IPS-NIHi7 (cell line): Measurements from ENCODE around the gene LRRC2.

Experiments
- DNase-seq: peaks from one replicate; pipeline ENCODE4 v3.0.0; 2012; ENCODE audit warnings: mixed read lengths; ENCODE audit errors: extremely low spot score

Gene LRRC2

GRCh38 chr3:46482632-46483350 is 83.3 kb downstream of the LRRC2 start:
- DNase-seq, result no peak

DNA sequence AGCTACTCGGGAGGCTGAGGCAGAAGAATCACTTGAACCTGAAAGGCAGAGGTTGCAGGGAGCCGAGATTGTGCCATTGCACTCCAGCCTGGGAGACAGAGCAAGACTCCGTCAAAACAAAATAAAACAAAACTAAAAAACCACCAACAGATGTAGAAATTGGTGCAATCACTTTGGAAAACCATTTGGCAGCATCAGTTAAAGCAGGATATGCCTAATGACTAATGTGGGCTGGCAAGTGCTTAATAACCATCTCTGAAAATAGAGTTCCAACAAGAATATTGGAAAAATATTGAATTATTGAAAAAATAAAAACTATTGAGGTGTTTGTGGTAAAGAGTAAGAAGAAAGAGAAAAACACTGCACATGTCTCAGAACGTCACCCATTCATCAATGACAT is 84.5 kb downstream of the LRRC2 start:
- no peak for DNase-seq

- no peak for DNase-seq
Measured at GRCh38 chr3:46480491-46481195, 85.5 kb downstream of the LRRC2 start.

- DNase-seq, result no peak
Measured at GRCh38 chr3:46479696-46480095, 86.4 kb downstream of the LRRC2 start.

DNA sequence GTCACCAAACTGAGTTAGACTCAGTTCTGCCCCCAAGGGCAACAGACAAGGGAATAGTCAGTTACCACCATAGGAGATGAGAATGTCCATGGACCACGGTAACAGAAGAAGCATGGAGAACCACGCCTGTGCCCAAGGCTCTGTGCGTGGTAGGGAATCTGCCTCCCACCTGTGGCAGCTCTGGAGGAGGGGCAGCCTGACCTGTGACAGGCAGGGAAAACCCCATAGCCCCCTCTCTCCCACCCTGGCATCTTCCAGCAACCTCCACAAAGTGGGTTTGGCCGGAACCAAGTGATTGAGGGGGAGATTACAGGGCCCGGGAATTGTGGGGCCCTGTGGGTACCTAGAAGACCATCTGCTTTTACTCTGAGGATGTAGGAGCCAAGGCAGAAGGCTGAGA is 87.1 kb downstream of the LRRC2 start:
- no peak for DNase-seq

- no peak for DNase-seq
Measured at GRCh38 chr3:46478341-46478740, 87.8 kb downstream of the LRRC2 start.

DNA sequence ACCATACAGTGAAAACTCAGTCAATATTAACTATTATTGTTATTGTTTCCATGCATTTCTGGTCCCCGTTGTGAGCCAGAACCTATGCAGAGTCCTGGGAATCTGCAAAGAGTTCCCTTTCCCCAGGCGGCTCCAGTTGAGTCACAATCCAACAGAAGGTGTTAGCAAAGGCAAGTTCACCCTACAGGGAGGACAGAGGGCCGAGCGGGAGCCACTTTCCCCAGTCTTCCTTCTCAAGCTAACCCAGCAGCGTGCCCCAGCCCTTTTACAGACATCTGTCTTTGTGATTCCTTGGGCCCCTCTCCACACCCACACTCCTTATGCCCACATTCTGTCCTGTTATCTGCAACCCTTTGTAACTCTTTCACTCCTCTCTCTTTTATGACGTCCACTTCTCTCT is 88.3 kb downstream of the LRRC2 start:
- DNase-seq, result no peak

DNA sequence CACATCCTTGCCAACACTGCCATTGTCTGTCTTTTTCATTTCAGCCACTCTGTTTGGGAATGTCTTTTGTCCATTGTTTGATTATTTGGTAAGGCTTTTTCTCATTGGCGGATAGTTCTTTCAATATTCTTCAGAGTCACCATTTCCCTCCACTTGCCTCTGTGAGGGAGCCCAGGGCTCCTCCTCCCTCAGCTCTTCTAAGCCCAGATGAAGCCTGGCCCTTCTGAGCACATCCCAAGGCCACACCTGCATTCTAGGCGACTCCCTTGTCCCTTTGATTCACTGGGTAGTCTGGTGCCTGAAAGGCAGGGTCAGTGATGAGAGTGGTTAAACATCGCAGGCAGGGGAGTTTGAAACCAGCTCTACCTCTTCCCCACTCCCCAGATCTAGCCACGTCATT is 89.0 kb downstream of the LRRC2 start:
- no peak for DNase-seq

- DNase-seq, result no peak
Measured at GRCh38 chr3:46472736-46473135, 93.4 kb downstream of the LRRC2 start.

DNA sequence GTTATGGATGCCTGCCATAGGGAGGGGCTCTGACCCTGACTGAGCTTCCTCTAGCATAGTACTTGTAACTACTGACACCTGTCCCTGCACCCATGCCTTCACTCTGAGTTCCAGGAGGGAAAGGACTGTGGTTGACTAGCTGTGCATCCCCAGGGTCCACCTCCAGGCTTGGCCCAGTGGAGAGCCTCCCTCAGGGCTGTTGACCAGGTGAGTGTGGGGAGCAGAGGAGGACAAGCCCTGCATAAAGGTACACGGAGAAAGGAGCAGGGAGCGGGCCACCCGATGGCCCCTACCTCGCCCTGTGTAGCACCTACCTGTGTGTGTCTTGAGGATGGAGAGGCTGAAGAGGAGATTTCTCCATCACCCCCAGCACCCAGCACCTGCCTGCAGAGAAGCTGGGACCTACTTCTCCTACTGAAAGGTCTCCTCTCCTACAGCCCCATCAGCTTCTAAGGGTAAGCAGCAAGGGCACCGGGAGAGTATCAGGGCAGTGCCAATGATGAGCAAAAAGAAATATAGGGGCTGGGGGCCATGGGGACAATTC is 94.7 kb downstream of the LRRC2 start:
- DNase-seq, result no peak

- DNase-seq, result no peak
Measured at GRCh38 chr3:46470831-46471230, 95.3 kb downstream of the LRRC2 start.

DNA sequence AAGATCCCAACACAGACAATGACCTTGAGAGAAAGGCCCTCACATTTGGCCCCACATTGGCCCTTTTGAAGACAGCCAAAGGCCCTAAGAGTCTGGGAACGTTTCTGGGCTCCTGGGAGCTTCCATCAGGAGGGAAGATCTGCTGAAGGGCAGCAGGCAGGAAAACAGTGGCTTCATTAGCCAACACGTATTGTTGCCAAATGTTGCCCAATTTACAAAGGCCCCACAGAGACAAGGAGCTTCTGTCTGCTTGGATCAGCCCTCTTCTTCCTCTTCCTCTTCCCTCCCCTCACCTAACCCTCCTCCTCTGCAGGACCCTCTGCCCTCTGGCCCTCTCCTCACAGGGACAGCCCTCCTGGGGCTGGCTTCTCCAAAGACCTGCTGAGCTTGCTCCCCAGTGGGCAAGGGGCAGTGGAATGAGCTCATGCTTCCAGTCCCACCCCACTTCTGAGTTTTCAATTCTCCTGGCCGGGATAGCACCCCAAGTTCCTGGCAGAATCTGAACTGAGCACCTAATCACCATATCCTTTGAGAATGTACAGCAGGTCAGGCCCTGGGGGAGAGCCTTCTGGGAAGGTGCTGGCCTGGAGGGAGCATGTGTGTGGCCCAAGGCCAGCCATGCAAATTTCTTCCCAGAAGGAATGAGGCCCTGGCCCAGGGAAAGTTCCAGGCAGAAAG is 96.3 kb downstream of the LRRC2 start:
- no peak for DNase-seq

DNA sequence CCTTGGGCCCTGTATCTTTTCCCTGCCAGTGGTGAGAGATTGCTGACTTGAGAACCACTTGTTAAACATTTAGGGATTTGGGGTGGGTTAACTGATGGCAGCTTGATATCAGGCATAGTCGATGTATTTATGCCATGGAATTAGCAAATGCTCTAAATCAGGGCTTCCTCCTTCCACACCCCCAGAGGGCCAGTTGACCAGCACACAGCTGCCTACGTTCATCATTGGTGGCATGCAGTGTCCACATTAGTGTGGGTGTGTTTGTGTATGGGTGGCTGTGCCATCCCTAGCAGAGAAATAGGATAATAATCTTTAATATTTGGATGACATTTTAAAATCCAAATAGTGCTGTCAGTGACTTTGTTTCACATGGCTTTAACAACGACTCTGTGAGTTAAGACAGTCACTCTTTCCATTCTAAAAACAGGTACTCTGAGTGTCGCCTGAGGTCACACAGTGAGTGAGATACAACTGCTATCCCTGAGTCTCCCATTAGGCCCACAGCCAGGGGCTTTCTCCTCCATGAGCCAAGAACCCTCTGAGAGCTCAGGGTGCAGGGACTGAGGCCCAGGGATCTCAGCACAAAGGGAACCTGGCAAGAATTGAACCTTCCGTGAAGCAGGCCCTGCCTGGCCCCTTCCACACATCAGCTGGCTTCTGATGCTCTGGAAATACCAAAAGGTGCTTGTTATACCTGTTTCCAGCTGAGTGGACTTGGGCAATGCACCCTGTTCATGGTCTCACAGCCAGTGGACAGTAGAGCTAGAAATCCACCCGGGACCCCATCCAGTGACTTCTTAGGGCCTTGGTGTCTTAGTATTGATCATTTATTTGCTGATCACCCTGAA is 97.1 kb downstream of the LRRC2 start:
- DNase-seq, result no peak

DNA sequence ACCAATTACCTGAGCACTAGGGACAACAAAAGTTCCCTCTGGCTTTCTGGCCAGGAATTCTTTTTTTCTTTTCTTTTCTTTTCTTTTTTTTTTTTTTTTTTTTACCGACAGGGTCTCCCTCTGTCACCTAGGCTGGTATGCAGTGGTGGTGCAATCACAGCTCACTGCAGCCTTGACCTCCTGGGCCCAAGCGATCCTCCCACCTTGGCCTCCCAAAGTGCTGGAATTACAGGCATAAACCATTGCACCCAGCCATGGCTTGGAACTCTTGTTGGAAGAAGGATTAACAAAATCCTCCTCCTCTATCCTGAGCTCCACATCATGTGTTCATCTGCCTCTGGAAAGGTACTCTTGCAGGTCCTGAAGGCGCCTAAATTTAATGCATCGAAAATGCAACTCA is 98.5 kb downstream of the LRRC2 start:
- DNase-seq, result no peak

DNA sequence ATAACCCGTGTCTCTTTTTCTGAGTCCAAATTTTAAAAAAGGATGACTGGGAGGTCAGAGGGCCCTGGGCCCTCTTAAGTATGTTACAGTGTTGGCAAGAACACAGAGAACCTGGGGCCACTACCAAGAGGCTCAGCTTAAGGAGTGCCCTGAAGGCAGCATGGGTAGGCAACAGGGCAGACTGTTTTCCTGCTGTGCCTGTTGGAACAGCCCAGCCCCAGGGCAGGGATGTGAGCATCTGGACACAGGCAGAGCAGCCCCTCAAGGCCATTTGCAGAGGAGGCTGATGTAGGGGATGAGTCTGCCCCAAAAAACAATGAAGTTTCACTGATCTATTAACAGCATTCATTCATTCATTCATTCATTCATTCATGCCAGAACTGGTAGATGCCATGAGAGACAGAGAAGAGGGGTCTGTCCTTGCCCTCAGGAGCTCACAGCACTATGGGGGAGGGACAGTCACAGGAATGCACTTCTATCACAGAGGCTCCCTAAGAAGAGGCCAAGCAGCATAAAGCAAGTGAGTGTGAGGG is 99.2 kb downstream of the LRRC2 start:
- DNase-seq, result no peak

DNA sequence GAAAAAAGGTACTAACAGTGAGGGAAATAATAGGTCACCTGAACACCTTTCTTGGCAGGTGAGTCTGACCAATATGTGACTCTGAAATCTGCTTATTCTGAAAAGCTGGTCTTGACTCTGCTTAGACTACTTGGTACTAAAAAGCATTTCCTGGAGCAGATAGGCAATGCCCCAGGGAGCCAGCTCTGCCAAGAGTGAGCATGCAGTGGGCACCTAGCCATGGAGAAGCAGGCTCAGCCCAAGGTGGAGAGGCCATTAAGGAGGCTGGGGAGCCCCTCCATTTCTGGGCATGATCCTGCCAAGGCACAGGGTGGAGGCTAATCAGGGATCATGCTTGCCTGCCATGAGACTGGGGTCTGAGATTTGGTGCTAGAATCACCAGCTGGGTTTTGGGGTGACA is 99.8 kb downstream of the LRRC2 start:
- no peak for DNase-seq
